ENCODE results near the gene USHBP1.

USHBP1 gene

DNA sequence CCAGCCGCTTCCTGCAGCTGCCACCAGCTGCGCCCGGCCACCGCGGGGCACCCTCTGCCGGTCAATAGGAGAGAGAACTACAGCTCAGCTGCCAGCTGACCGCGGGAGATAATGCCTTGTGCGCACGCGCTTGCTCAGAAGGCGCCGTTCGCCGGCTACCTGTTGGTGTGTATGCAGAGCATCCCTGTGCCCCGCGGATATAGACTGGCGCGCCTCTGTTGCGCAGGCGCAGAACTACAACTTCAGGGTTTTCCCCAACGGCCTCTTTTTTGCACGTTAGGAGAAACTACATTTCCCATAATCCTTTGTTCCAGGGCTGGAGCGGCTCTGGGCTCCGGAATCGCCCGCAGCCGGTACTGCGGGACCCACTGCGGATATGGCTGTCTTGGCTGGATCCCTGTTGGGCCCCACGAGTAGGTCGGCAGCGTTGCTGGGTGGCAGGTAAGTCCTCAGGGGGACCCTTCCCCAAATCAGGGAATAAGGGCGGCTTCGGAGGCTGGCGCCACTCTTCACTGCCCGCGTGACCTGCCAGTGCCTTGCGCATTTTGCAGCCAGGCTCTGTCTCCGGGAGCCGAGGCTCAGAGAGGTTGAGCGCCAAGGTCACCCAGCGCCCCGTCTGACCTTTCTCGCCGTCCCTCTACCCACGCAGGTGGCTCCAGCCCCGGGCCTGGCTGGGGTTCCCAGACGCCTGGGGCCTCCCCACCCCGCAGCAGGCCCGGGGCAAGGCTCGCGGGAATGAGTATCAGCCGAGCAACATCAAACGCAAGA, 41.2 kb upstream of the USHBP1 start, which contains the start of gene MRPL34:
TSS of gene MRPL34 (plus strand) at position 356 of the 768 bp plus-strand sequence. CDS start at position 377, 21 bp downstream.
- Histone ChIP-seq H3K9me3 (ENCODE audit: severe bottlenecking) (no peaks in the 10 kb centered on the region), H3K4me1 (ENCODE audit: insufficient read depth, poor library complexity, severe bottlenecking) (peaks cover 3% of the 10 kb centered on the region), H3K36me3 (ENCODE audit: low read depth) (0 out of 2 replicates have a peak, but pooled peaks cover 3% of the 10 kb centered on the region), H3K27ac (ENCODE audit: poor library complexity, severe bottlenecking) (peak within 1 kb of the TSS; percentile 73), H3K4me3 (ENCODE audit: severe bottlenecking) (peak within 1 kb of the TSS; percentile 79), H3K27me3 (ENCODE audit: insufficient read depth, poor library complexity, severe bottlenecking) (no peaks in the 10 kb centered on the region)
- peak; percentile 67 for ATAC-seq (ENCODE audit: low read depth)
- DNase-seq (ENCODE audit: low spot score), result peak; percentile 99
- peak; percentile 93 for TF ChIP-seq CTCF (IDR thresholded peaks at IDR 0.05; ENCODE audit: poor library complexity, severe bottlenecking)

GRCh38 chr19:17305216-17305516, 40.6 kb upstream of the USHBP1 start:
- ATAC-seq (ENCODE audit: low read depth) (no peak), DNase-seq (ENCODE audit: low spot score) (no peak)
- Histone ChIP-seq H3K4me3 (ENCODE audit: severe bottlenecking) (no peak overlapping the region), H3K9me3 (ENCODE audit: severe bottlenecking) (no peaks in the 10 kb centered on the region), H3K4me1 (ENCODE audit: insufficient read depth, poor library complexity, severe bottlenecking) (peaks cover 3% of the 10 kb centered on the region), H3K36me3 (ENCODE audit: low read depth) (0 out of 2 replicates have a peak, but pooled peaks cover 3% of the 10 kb centered on the region), H3K27ac (ENCODE audit: poor library complexity, severe bottlenecking) (peak overlapping the region; percentile 73), H3K27me3 (ENCODE audit: insufficient read depth, poor library complexity, severe bottlenecking) (no peaks in the 10 kb centered on the region)
- TF ChIP-seq CTCF (IDR thresholded peaks at IDR 0.05; ENCODE audit: poor library complexity, severe bottlenecking), result no peak

DNA sequence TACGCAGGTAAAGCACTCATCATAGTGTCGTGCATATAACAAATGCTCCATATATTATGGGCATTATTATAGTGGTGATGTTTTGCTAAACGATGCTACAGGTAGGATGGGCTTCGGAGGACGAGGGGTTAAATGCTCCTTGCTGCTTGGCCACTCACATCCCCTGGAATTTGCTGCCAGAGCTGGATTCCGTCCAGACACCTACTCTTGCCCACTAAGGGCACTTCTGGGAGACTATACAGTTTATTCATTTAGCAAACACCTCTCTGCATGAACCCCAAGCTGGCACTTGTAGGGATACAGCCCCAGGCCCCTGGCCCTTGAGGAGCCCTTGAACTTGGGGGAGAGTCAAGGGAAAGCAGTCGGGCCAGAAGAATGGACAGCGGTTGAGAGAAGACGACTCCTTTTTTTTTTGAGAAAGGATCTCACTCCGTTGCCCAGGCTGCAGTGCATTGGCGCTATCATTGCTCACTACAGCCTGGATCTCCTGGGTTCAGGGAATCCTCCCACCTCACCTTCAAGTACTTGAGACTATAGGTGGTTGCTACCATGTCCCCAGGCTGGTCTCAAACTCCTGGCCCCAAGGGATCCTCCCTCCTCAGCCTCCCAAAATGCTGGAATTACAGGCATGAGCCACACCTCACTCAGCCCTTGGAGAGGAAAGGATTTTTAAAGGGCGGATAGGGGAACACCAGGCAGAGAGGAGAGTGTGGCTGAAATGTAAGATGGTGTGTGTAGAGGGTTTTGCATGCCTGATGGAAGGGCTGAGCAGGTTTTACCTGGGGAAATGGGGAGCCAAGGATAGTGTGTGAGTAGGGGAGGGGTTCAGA, 40.1 kb upstream of the USHBP1 start:
- no peak for TF ChIP-seq CTCF (IDR thresholded peaks at IDR 0.05; ENCODE audit: poor library complexity, severe bottlenecking)
- Histone ChIP-seq H3K36me3 (ENCODE audit: low read depth) (0 out of 2 replicates have a peak, but pooled peaks cover 3% of the 10 kb centered on the region), H3K9me3 (ENCODE audit: severe bottlenecking) (no peaks in the 10 kb centered on the region), H3K4me1 (ENCODE audit: insufficient read depth, poor library complexity, severe bottlenecking) (peaks cover 3% of the 10 kb centered on the region), H3K4me3 (ENCODE audit: severe bottlenecking) (no peak overlapping the region), H3K27ac (ENCODE audit: poor library complexity, severe bottlenecking) (peak overlapping the region; percentile 73), H3K27me3 (ENCODE audit: insufficient read depth, poor library complexity, severe bottlenecking) (no peaks in the 10 kb centered on the region)
- no peak for ATAC-seq (ENCODE audit: low read depth)
- no peak for DNase-seq (ENCODE audit: low spot score)

- no peaks in the 10 kb centered on the region for H3K27me3 ChIP-seq (ENCODE audit: insufficient read depth, poor library complexity, severe bottlenecking)
- no peak for ATAC-seq (ENCODE audit: low read depth)
- peaks cover 3% of the 10 kb centered on the region for H3K4me1 ChIP-seq (ENCODE audit: insufficient read depth, poor library complexity, severe bottlenecking)
- H3K9me3 ChIP-seq (ENCODE audit: severe bottlenecking), result no peaks in the 10 kb centered on the region
- peaks cover 6% of the 10 kb centered on the region; the same call in 1 of the 2 replicates for H3K36me3 ChIP-seq (ENCODE audit: low read depth)
- H3K27ac ChIP-seq (ENCODE audit: poor library complexity, severe bottlenecking), result peak overlapping the region; percentile 73
- H3K4me3 ChIP-seq (ENCODE audit: severe bottlenecking), result no peak overlapping the region
- no peak for DNase-seq (ENCODE audit: low spot score)
- TF ChIP-seq CTCF (IDR thresholded peaks at IDR 0.05; ENCODE audit: poor library complexity, severe bottlenecking), result no peak
Measured at GRCh38 chr19:17303940-17304267, 39.4 kb upstream of the USHBP1 start.

All from RWPE2 (cell line).